Body of pancreas (tissue), 4 donors: ENCODE measurements around the gene RAD51B.

Source experiments
- POLR2A ChIP-seq, 3 donors: fragments of 450-650 bp; IDR thresholded peaks; one replicate each; pipeline ENCODE4 v1.6.1; 2016; ENCODE audit warnings: antibody characterized with exemption in 3 of 3, mild to moderate bottlenecking in 2 of 3
- TF ChIP-seq, protein P1 (sequence below), 7 experiments: fragments of 450-650 bp in 4 of 7; fragments of 200-600 bp in 3 of 7; sonication (generic) in 3 of 7; IDR thresholded peaks; one replicate each; pipeline ENCODE4 v1.5.1; 2016 to 2019; ENCODE audit warnings: antibody characterized with exemption in 7 of 7

DNA sequence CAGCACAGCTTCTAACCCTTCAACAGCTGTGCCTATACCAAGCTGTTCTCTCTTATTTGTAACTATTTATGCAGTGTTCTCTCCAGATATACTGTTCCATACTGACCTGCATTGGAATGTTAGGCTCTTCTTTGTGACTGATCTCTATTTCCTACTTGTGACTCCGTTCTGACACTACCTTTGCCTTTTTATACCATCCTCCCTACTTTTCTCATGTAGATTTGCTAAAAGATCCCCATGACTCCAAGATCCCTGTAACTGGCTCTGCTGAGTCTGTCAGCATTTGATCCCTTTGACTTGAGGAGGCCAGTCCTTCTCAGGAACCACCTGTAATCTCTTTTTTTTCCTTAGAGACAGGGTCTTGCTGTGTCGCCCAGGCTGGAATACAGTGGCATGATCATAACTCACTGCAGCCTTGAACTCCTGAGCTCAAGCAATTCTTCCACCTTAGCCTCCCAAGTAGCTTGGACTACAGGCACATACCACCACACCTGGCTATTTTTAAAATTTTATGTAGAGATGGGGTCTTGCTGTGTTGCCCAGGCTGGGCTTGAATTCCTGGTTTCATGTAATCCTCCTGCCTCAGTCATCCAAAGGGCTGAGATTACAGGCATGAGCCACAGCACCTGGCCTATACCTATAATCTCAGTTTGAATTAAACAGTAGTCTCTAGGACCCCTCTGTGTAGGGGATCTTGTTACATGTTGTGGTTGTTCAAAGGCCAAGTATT lies 605.0 kb downstream of the RAD51B start:
- TF ChIP-seq, protein P1, sequence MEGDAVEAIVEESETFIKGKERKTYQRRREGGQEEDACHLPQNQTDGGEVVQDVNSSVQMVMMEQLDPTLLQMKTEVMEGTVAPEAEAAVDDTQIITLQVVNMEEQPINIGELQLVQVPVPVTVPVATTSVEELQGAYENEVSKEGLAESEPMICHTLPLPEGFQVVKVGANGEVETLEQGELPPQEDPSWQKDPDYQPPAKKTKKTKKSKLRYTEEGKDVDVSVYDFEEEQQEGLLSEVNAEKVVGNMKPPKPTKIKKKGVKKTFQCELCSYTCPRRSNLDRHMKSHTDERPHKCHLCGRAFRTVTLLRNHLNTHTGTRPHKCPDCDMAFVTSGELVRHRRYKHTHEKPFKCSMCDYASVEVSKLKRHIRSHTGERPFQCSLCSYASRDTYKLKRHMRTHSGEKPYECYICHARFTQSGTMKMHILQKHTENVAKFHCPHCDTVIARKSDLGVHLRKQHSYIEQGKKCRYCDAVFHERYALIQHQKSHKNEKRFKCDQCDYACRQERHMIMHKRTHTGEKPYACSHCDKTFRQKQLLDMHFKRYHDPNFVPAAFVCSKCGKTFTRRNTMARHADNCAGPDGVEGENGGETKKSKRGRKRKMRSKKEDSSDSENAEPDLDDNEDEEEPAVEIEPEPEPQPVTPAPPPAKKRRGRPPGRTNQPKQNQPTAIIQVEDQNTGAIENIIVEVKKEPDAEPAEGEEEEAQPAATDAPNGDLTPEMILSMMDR (IDR thresholded peaks at IDR 0.05) = no peak
- TF ChIP-seq POLR2A (IDR thresholded peaks at IDR 0.05) = no peak
